ENCODE measurements around the gene FIBIN.
"Not testable (repeated sequence)": the region's sequence is repeated elsewhere in the genome, so short reads cannot be mapped to it uniquely, and the experiment has no call there.

FIBIN gene

GRCh38 chr11:26963764-26964163 is 30.1 kb upstream of the FIBIN start:
- Mint-ChIP-seq H3K36me3 (ENCODE audit: low read depth) (no peaks in the 10 kb centered on the region), H3K27ac (no peak overlapping the region), H3K27me3 (ENCODE audit: low read depth) (no peaks in the 10 kb centered on the region), H3K4me1 (ENCODE audit: low read depth) (no peaks in the 10 kb centered on the region), H3K9me3 (peaks cover 25% of the 10 kb centered on the region), H3K4me3 (no peak overlapping the region)
- DNase-seq (ENCODE audit: low spot score) = no peak

- Mint-ChIP-seq H3K27me3 (ENCODE audit: low read depth) (no peaks in the 10 kb centered on the region), H3K4me3 (no peak overlapping the region), H3K27ac (no peak overlapping the region), H3K4me1 (ENCODE audit: low read depth) (no peaks in the 10 kb centered on the region), H3K9me3 (peaks cover 23% of the 10 kb centered on the region), H3K36me3 (ENCODE audit: low read depth) (no peaks in the 10 kb centered on the region)
- no peak for DNase-seq (ENCODE audit: low spot score)
These were observed 29.6 kb upstream of the FIBIN start for GRCh38 chr11:26964339-26964738.

GRCh38 chr11:26964847-26965485 is 28.9 kb upstream of the FIBIN start:
- H3K36me3 Mint-ChIP-seq (ENCODE audit: low read depth); DNase-seq (ENCODE audit: low spot score); H3K27ac Mint-ChIP-seq; H3K4me1 Mint-ChIP-seq (ENCODE audit: low read depth); H3K27me3 Mint-ChIP-seq (ENCODE audit: low read depth); H3K4me3 Mint-ChIP-seq: not testable (repeated sequence)
- H3K9me3 Mint-ChIP-seq = peaks cover 23% of the 10 kb centered on the region

GRCh38 chr11:26971961-26972360 is 22.0 kb upstream of the FIBIN start:
- Mint-ChIP-seq H3K4me1 (ENCODE audit: low read depth) (no peaks in the 10 kb centered on the region), H3K27ac (no peak overlapping the region), H3K9me3 (peaks cover 7% of the 10 kb centered on the region), H3K27me3 (ENCODE audit: low read depth) (no peaks in the 10 kb centered on the region), H3K4me3 (no peak overlapping the region), H3K36me3 (ENCODE audit: low read depth) (no peaks in the 10 kb centered on the region)
- DNase-seq (ENCODE audit: low spot score) = no peak

GRCh38 chr11:26974069-26974783 is 19.7 kb upstream of the FIBIN start:
- Mint-ChIP-seq H3K36me3 (ENCODE audit: low read depth) (no peaks in the 10 kb centered on the region), H3K27ac (no peak overlapping the region), H3K4me3 (no peak overlapping the region), H3K27me3 (ENCODE audit: low read depth) (no peaks in the 10 kb centered on the region), H3K4me1 (ENCODE audit: low read depth) (no peaks in the 10 kb centered on the region), H3K9me3 (peaks cover 21% of the 10 kb centered on the region)
- DNase-seq (ENCODE audit: low spot score) = no peak

GRCh38 chr11:26974996-26975395 is 18.9 kb upstream of the FIBIN start:
- no peak for DNase-seq (ENCODE audit: low spot score)
- H3K36me3 Mint-ChIP-seq (ENCODE audit: low read depth) = no peaks in the 10 kb centered on the region
- no peak overlapping the region for H3K27ac Mint-ChIP-seq
- H3K27me3 Mint-ChIP-seq (ENCODE audit: low read depth) = no peaks in the 10 kb centered on the region
- no peak overlapping the region for H3K4me3 Mint-ChIP-seq
- H3K9me3 Mint-ChIP-seq = peaks cover 27% of the 10 kb centered on the region
- H3K4me1 Mint-ChIP-seq (ENCODE audit: low read depth) = no peaks in the 10 kb centered on the region

- Mint-ChIP-seq H3K9me3 (peaks cover 27% of the 10 kb centered on the region), H3K36me3 (ENCODE audit: low read depth) (no peaks in the 10 kb centered on the region), H3K4me1 (ENCODE audit: low read depth) (no peaks in the 10 kb centered on the region), H3K4me3 (no peak overlapping the region), H3K27ac (no peak overlapping the region), H3K27me3 (ENCODE audit: low read depth) (no peaks in the 10 kb centered on the region)
- DNase-seq (ENCODE audit: low spot score) = no peak
These were observed 17.5 kb upstream of the FIBIN start for GRCh38 chr11:26976389-26976788.

GRCh38 chr11:26977209-26977608 is 16.7 kb upstream of the FIBIN start:
- not testable (repeated sequence) for DNase-seq (ENCODE audit: low spot score); H3K27ac Mint-ChIP-seq; H3K36me3 Mint-ChIP-seq (ENCODE audit: low read depth); H3K27me3 Mint-ChIP-seq (ENCODE audit: low read depth); H3K4me3 Mint-ChIP-seq; H3K4me1 Mint-ChIP-seq (ENCODE audit: low read depth)
- H3K9me3 Mint-ChIP-seq = peaks cover 31% of the 10 kb centered on the region

- Mint-ChIP-seq H3K9me3 (peaks cover 29% of the 10 kb centered on the region), H3K36me3 (ENCODE audit: low read depth) (no peaks in the 10 kb centered on the region), H3K27ac (no peak overlapping the region), H3K27me3 (ENCODE audit: low read depth) (no peaks in the 10 kb centered on the region), H3K4me3 (no peak overlapping the region), H3K4me1 (ENCODE audit: low read depth) (no peaks in the 10 kb centered on the region)
- no peak for DNase-seq (ENCODE audit: low spot score)
These were observed 10.3 kb upstream of the FIBIN start for GRCh38 chr11:26983645-26984044.

- no peaks in the 10 kb centered on the region for H3K4me1 Mint-ChIP-seq (ENCODE audit: low read depth)
- H3K27ac Mint-ChIP-seq = no peak overlapping the region
- H3K27me3 Mint-ChIP-seq (ENCODE audit: low read depth) = no peaks in the 10 kb centered on the region
- H3K36me3 Mint-ChIP-seq (ENCODE audit: low read depth) = no peaks in the 10 kb centered on the region
- no peak for DNase-seq (ENCODE audit: low spot score)
- peaks cover 19% of the 10 kb centered on the region for H3K9me3 Mint-ChIP-seq
- H3K4me3 Mint-ChIP-seq = no peak overlapping the region
These were observed 8.4 kb upstream of the FIBIN start for GRCh38 chr11:26985470-26985869.

- Mint-ChIP-seq H3K9me3 (peaks cover 19% of the 10 kb centered on the region), H3K27me3 (ENCODE audit: low read depth) (no peaks in the 10 kb centered on the region), H3K36me3 (ENCODE audit: low read depth) (no peaks in the 10 kb centered on the region), H3K4me1 (ENCODE audit: low read depth) (no peaks in the 10 kb centered on the region), H3K27ac (no peak overlapping the region), H3K4me3 (no peak overlapping the region)
- no peak for DNase-seq (ENCODE audit: low spot score)
These were observed 8.0 kb upstream of the FIBIN start for GRCh38 chr11:26985943-26986342.

GRCh38 chr11:26987272-26987671 is 6.6 kb upstream of the FIBIN start:
- Mint-ChIP-seq H3K4me1 (ENCODE audit: low read depth) (no peaks in the 10 kb centered on the region), H3K27ac (no peak overlapping the region), H3K27me3 (ENCODE audit: low read depth) (no peaks in the 10 kb centered on the region), H3K36me3 (ENCODE audit: low read depth) (no peaks in the 10 kb centered on the region), H3K9me3 (peaks cover 11% of the 10 kb centered on the region), H3K4me3 (no peak overlapping the region)
- no peak for DNase-seq (ENCODE audit: low spot score)

GRCh38 chr11:26987731-26988130 is 6.2 kb upstream of the FIBIN start:
- Mint-ChIP-seq H3K4me3 (no peak overlapping the region), H3K9me3 (peaks cover 10% of the 10 kb centered on the region), H3K4me1 (ENCODE audit: low read depth) (no peaks in the 10 kb centered on the region), H3K27ac (no peak overlapping the region), H3K27me3 (ENCODE audit: low read depth) (no peaks in the 10 kb centered on the region), H3K36me3 (ENCODE audit: low read depth) (no peaks in the 10 kb centered on the region)
- no peak for DNase-seq (ENCODE audit: low spot score)

- H3K27ac Mint-ChIP-seq = no peak overlapping the region
- H3K36me3 Mint-ChIP-seq (ENCODE audit: low read depth) = no peaks in the 10 kb centered on the region
- H3K4me1 Mint-ChIP-seq (ENCODE audit: low read depth) = no peaks in the 10 kb centered on the region
- no peak for DNase-seq (ENCODE audit: low spot score)
- H3K4me3 Mint-ChIP-seq = no peak overlapping the region
- peaks cover 3% of the 10 kb centered on the region for H3K9me3 Mint-ChIP-seq
- H3K27me3 Mint-ChIP-seq (ENCODE audit: low read depth) = no peaks in the 10 kb centered on the region
These were observed 1.8 kb upstream of the FIBIN start for GRCh38 chr11:26992031-26992541.

All from T-helper 2 cell treated with Interferon-gamma antibody and Interleukin-4, amounts not matched to agents 5 μg/mL and 100 μg/mL, for 36 hours (primary cell).